GM19035 (cell line): ENCODE data around the gene TFF2.

Experiments used
- ATAC-seq: cut with Tn5 transposase; IDR thresholded peaks from one replicate; pipeline ENCODE4 v1.9.1; 2021; ENCODE audit not compliant: unreplicated experiment

The TFF2 gene, protein sequence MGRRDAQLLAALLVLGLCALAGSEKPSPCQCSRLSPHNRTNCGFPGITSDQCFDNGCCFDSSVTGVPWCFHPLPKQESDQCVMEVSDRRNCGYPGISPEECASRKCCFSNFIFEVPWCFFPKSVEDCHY

DNA sequence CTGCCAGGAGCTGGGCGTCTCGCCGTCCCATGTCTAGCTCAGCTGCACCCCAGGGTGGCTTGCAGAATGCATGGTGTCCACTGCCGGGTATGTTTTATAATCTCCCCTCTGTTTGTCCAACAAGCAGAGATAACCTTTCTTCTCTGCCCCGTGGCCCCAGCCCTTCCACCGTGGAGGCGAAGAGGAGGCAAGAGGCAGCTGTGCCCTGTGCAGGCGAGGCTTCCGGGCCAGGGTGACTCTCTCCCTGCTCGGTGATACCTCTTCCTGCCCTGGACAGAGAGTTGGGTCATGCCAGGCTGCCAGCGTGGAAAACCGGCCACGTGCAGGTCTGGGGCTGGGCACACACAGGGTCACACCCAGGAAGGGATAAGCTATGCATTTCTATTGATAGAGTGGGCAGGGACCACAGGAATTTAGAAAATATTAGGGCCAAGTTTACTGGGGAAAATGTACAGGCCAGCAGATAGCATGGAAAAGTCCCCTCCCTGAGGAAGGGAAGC is at the start of gene TFF2:
Gene TFF2 (minus strand): TSS at position 68 of the 500 bp plus-strand sequence. CDS start 37 bp downstream, at position 31.
- ATAC-seq, result no peak

DNA sequence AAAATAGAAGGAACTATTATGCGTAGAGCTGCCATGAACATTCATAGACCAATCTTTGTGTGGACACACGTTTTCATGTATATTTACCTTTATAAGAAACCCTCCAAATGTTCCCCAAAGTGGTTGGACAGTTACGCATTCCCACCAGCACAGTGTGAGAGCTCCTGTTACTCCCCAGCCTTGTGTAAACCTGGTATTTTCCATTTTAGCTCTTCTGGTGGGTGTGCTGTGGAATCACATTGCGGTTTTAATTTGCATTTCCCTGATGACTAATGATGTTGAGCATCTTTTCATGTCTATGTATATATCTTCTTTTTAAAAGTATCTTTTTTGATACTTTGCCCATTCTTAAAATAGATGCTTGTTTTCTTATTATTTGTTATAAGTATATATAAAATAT is 49.7 kb upstream of the TFF2 start:
- no peak for ATAC-seq

DNA sequence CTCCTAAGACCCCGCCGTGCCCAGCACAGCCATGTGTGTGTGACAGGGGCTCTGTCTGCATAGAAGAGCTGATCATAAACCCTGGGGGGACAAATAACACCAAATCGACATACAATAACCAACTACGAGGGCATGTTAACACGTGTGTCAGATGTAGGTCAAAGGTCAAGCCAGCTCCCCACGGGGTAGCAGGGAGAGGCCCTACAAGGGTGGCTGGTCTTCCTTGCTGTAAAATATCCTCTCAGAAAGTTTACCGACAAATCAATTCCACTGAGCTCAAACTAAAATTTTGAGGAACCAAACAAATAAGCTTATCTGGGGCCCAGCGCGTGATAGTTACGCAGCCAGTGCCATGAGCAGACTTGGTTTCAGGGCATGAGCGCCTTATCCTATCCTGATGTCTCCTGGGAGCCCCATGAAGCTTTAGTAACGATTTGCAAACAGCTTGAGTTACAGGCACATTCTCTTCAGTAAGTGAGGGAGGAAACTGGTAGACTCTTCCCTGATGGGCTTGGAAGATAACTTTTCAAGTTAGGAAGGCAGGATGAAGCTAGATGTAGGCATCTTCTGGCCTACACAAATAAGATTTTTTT is 47.7 kb upstream of the TFF2 start:
- no peak for ATAC-seq

DNA sequence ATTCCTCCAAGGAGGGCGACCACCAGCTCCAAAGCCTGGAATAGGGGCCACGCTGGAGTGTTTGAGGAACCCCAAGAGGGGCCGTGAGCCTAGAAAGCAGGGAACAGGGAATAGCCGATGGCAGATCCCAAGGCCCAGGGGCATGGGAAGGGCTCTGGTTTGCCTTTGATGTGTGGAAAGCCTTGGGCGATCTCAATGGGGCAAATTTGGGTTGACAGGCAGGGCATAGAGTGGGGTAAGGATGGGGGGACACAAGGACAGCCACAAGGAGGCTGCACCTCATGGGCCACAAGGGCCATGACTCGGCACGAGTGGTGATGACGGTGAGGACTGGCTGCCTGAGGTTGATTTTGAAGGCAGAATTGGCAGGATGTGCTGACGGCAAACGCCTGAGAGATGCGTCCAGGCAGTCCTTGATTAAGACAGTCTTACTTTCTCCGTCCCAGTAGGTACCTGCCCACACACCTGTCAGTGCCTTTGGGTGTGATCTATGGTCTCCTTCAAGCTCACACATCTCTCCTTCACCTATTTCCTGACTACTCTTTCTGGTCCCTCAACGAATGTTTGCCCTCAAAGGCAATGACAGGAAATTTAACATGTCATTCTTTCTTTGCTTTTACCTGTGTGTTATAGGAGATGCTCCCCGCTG is 47.1 kb upstream of the TFF2 start:
- no peak for ATAC-seq

DNA sequence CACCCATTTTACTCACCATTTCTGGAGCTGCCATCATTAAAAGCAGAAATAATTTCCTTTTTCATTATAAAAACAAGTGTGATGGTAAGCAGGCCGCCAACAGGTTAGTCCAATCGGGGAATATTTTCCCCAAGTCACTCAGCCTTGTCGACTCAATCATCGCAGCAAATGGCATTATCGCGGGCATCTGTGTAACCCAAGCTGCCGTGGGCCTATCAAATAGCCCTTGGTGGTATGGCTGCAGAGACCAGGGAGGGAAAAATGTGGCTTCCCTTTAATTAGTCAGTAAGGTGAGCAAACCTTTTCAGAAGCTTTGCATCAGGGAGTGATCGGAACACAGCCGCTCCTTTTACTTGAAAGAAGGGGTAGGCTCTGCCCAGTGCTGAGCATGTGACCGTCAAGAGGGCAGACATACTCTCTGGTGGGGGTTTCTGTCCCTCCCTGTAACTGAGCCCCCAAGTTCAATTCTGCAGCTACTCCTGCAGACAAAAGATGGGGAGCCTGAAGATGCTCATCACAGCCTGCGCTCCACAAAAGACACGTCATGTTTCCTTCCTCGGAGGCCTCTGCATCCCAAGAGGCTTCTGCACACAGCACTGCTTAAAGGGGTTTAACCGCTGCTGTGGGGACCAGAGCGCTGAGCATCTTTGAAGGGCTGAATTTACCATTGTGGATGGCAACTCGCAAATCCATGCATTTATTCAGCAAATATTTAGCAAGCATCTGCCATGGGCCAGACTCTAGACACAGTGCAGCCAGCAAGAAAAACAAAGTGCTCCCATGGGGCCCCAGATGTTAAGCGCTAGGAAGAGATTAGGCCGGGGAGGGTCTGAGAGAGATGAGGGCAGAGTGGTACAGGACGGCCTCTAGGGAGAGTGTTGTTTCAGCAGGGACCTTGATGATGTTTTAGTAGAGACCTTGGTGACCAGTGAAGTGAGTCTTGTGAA is 46.3 kb upstream of the TFF2 start:
- no peak for ATAC-seq

DNA sequence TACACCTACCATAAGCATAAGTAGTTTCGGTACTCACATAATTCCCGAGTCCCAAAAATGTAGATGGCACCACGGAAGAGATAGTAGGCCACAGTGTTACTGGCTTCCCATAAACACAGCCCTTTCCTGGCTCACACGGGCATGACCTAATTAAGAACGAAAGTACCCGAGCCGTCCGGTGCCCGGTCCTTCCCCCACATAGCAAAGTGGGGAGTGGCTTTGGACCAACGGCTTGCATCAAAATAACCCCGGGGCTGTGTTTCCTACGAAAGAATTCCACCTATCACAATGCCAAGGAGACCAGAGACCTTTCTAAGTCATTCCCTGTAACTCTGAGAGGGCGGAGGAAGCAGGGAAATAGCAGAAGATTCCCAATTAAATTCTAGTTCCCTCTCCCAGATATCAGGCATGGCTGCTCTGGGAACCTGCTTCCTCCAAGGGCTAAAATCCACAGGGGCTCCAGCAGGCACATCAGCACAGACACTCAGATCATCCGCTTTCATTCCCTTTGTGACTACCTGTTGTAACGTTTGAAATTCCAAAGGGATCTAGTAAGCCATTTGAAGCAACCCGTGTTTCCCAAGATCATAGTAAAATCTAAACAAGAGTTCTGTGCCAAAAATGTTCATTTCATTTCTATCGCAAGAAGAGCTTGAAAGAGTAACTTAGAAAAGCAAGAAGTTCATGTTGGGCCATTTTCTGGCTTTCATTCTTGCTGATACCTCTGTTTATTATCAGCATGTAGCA is 45.3 kb upstream of the TFF2 start, which contains the start of gene TMPRSS3:
Gene TMPRSS3 (minus strand): TSS at position 148 of the 747 bp plus-strand sequence. CDS start 635 bp downstream, outside the sequence.
- ATAC-seq, result no peak

DNA sequence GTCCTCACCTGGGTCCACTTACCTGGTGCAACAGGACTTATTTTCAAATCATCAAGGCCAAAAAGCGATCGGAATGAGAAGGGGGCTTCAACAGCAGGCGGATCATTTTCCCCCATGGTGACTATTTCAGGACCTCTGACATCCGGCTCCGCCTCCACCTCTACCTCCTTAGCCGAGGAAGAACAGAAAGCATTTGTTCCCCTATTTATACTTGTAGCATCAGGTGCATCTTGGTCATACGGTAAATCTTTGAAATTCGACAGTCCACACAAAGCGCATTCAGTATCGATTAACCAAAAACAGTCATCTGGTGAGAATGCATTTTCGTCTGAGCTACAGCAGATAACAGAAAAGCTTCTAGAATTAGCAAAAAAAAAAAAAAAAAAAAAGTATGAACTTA is 44.5 kb upstream of the TFF2 start:
- no peak for ATAC-seq

DNA sequence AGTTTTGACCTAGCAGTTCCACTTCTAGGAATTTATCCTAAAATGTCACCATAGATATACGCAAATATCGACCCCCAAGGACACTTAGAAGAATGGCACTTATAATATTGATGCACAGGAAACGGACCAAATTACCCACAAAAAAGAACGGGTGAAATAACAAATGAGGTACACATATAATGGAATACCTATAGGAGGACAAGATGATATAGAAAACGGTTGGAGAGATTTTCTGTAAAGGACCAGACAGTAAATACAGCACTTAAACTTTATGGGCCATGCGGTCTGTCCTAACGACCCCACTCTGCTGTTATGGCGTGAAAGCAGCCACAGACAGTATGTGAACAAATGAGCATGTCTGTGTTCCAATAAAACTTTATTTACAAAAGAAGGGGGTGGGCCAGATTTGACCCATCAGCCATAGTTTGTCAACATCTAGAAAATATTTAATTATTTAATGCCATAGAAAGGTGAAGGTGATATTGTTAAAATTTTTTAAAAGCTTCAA is 42.7 kb upstream of the TFF2 start:
- ATAC-seq, result no peak

DNA sequence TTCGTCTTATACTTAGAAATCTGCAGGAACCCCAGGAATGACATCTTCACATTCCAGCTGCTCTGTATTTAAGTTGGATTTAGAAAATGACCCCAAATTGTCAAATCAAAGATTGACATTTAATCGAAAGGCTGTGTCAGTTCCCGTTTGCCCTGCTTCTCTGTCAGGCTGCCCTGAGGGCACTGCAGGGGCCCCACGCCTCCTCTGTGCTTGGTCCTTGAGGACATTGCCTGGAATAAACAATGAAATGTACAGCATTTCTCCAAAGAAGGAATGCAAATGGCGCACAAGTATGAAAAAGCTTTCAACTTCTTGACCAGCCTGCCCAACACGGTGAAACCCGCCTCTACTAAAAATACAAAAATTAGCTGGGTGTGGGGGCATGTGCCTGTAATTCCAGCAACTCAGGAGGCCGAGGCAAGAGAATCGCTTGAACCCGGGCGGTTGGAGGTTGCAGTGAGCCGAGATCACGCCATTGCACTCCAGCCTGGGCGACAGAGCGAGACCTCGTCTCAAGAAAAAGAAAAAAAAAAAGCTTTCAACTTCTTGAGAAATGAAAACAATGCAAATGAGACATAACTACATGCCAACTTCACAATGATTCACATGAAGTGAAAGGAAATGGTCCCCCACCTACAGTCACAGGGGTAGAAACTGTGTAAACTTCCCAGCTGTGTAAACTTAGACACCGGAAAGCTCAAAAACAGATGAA is 42.1 kb upstream of the TFF2 start:
- ATAC-seq, result peak; percentile 80

DNA sequence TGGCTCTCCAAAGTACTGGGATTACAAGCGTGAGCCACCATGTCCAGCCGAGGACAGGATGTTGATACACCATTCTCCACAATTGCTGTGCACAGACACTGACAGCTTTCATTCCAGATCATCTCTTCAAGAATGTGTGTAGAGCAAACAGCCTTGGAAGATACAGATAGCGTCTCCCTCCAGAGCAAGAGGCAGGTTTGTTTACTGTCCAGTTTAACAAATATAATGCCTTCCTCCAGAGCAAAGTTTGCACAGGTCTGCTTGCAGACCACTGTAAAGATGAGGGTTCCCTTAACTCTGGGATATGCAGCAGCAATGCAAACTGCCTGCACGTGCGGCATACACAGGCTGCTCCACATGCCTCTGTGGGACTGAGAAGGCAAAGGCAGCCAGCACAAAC is 40.5 kb upstream of the TFF2 start:
- no peak for ATAC-seq

DNA sequence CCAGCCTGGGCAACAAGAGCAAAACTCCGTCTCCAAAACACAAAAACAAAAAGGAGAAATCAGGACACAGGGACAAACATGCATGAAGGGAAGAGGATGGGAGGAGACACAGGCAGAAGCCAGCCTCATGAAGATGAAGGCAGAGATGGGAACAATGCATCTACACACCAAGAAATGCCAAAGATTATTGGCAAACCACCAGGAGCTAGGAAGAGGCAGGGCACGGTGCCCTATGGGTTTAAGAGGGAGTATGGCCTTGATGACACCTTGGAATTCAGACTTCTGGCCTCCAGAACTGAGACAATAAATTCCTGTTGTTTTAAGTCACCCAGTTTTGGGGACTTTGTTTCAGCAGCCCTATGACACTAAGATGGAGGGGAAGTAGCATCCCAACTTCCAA is 39.9 kb upstream of the TFF2 start:
- ATAC-seq, result no peak

DNA sequence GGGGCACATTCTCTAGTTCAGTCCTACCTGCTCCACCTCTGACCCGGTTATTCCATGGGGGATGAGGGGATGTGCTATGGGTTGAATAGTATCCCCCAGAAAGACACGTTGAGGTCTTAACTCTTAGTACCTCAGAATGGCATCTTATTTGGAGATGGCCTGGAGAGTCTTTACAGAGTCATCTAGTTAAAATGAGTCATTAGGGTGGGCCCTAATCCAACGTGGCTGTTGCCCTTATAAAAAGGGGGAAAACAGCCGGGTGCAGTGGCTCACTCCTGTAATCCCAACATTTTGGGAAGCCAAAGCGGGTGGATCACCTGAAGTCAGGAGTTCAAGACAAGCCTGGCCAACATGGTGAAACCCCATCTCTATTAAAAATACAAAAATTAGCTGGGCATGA is 39.4 kb upstream of the TFF2 start:
- ATAC-seq, result no peak

DNA sequence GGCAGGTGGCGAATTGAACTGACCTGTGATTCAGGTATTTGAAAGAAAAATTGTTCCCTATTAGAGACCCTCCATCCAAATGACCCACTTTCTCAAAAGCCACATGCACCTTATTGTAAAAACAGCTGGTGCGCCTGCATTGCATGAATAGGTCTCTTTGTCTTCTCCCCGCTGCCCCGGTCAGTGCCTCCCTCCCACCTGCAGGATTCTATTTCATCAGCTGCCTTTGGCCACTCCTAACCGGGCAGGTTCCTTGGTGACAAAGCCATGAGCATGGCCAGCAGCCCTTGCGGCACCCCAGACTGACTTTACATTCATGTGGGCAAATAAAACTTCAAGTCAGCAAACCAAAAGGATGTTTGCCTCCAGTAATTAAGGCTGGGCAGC is 38.6 kb upstream of the TFF2 start:
- ATAC-seq, result no peak

DNA sequence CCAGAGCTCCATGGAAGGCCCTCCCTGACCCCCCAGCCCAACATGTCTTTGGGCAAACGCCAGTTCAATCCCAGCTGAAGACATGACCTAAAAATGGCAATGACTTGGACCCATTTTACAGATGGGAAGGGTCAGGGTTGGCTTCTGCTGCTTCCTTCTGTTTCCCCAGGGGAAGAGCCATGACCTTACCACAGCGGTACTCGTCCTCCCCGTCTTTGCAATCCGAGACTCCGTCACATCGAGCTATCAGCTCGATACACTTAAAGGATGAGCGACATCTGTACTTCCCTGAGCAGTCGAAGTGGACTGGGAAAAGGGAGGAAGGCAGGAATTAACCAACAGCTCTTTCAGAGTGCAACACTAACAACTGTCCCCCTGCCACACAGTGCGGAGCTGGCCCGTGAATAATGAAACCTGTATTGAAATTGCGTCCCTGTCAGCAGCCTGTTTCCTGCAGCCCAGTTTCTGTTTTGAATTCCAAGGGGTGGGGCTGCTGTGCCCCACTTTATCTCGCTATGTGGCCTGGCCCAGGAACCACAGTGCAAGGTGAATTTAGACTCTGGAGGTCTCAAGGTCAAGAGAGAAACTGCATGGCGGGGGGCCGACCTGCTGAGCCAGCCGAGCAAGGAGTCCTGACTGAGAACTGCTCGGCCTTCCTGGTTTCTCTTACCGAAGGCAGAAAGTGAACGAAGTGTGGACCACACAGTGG is 38.1 kb upstream of the TFF2 start:
- no peak for ATAC-seq

DNA sequence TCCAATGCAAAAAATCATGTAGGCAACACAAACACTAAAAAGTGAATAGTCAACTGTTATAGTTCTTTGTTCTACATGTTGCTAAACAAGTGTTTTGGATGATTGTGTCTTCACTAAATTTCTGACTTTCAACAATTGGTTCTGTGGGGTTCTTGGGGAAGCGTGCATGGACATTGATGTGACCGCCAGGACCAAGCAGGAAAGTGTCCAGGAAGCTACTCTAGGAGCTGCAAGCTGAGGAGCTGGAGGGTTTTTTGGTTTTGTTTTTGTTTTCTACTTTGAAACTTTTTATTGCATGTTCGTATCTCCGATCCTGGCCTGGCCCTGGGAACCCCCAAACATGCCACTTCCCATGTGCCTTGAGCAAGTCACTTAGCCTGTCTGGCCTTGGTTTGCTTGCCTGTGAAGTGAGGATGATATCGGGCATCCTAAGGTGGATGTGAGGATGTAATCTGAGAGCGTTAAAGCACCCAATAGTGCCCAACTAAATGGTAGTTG is 37.1 kb upstream of the TFF2 start:
- no peak for ATAC-seq

DNA sequence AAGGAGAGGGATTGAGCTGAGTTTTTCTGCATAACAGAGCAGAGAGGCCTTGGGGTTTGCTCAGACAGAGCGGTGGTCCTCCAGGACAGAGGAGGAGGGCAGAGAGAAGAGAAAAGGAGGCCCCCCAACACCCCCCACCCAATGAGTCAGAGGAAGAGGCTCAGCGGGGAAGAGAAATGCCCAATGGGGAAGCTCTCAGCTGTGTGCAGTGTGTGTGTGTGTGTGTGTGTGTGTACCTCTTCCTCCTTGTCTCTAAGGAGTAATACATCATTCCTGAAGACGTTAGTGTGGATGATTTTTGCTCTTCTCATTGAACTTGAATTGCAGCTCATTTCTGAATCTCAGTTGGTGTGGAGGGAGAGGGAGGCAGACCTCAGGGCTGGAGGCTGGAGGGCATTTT is 36.4 kb upstream of the TFF2 start:
- no peak for ATAC-seq

DNA sequence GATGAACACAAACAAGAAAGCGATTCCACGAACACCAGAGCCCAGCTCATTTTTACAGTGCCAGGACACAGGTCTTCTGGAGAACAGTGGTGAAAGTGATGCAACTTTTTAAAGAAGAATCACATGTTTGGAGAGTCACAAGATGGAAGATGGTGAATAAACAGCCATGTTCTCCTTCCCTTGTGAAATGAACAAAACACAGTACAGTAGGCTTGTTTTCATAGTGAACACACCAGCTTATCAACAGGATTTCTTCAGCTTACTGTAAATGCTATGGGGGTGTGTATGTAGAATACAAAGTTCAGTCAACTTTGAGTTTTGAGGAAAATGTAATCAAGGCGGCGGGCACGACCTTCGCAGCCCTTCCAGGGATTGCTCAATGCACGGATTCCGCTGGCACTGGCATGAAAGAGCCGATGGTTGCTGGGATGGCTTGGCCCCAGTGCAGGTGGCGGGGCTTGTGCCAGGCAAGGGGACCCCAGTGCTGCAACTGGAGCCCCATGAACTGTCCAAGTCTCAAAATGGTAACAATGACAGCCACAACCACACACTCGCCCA is 35.3 kb upstream of the TFF2 start:
- no peak for ATAC-seq

DNA sequence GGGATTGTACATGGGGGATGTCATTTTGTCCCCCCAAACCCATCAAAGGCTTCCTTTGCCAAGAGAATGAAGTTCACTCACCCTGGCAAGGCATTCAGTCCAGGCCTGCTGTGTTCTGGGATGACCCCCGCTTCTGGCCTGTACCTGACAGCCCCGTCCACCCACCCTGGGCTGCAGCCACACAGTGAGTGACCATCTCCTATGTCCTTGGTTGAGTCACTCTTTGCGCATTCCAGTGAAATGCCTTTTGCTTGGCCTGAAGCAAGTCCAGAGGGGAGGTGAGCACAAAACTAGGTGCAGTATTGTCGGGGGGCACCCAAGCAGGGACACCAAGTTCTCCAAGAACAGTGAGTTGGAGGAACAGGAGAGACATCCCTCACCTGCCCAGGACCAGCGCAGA is 34.8 kb upstream of the TFF2 start:
- ATAC-seq, result no peak

DNA sequence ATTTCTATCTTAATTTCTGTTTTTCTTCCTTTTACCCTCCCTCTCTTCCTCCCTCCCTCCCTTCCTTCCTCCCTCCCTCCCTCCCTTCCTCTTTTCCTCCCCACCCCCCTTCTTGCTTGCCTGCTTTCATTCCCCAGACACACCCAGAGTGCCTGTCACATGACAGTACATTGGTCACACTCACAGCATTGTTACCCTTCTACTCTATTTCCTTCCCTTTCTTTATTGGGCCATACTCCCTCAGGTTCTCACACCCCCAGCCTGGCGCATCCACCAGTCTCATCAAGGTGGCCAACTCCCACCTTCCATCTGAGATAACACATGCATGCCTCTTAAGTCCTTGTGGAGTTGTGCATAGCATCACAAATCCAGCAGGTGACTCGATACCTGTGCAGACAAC is 34.2 kb upstream of the TFF2 start:
- no peak for ATAC-seq
